IMR-90 (cell line): ENCODE results near the gene ACSL4. TPM values are rescaled to one million over a fixed set of nuclear protein-coding genes. Genes with fewer than 3 reads are reported as not detected.
A peak's percentile ranks its signal among the peaks of the same experiment; 100 is the strongest.

Experiments
- ATAC-seq: fragments of 200-7000 bp; cut with Tn5 transposase; 2 replicates; pipeline ENCODE4 v1.9.1; 2020; ENCODE audit warnings: low read depth, mild to moderate bottlenecking, moderate library complexity
- BruUV-seq: library from RNA; stranded (reverse); fragments of 400-500 nt; replicated peaks from 2 replicates; lab custom pipeline; 2021; lab: Mats Ljungman, UMichigan
- CTCF ChIA-PET: fragments of 300-600 bp; formaldehyde crosslinking; extraction: SDS; loops from one replicate; lab custom pipeline; 2021; ENCODE audit warnings: antibody characterized with exemption; lab: Yijun Ruan, JAX
- POLR2A ChIA-PET: fragments of 300-600 bp; sonication (Branson Sonifier 250); formaldehyde crosslinking; loops from one replicate; lab custom pipeline; 2022; ENCODE audit warnings: antibody characterized with exemption; ENCODE audit not compliant: unreplicated experiment; lab: Charles Lee
- DNase-seq: peaks from one replicate; pipeline ENCODE4 v3.0.0; 2013
- H2AFZ ChIP-seq: replicated peaks from 2 replicates; pipeline ENCODE3; 2013; ENCODE audit warnings: low read length, mild to moderate bottlenecking; ENCODE audit not compliant: poor library complexity
- H2AK5ac ChIP-seq: 2 replicates; pipeline ENCODE4 v1.6.1; 2013; ENCODE audit warnings: low read depth, low read length, inconsistent platforms
- H2AK9ac ChIP-seq: replicated peaks from 2 replicates; pipeline ENCODE3; 2013; ENCODE audit warnings: mild to moderate bottlenecking, low read depth, low read length, moderate library complexity; ENCODE audit not compliant: poor library complexity
- H2BK120ac ChIP-seq: 2 replicates; pipeline ENCODE4 v1.6.1; 2013; ENCODE audit warnings: low read depth, low read length, inconsistent platforms
- H2BK15ac ChIP-seq: 3 replicates; pipeline ENCODE4 v1.6.1; 2013; ENCODE audit warnings: low read depth, low read length, inconsistent platforms
- H2BK20ac ChIP-seq: 2 replicates; pipeline ENCODE4 v1.6.1; 2013; ENCODE audit warnings: low read depth, mild to moderate bottlenecking, inconsistent platforms, low read length, moderate library complexity
- H2BK5ac ChIP-seq: 2 replicates; pipeline ENCODE4 v1.6.1; 2013; ENCODE audit warnings: mild to moderate bottlenecking, low read depth, low read length, inconsistent platforms; ENCODE audit not compliant: poor library complexity, severe bottlenecking
- H3K14ac ChIP-seq: replicated peaks from 2 replicates; pipeline ENCODE4 v1.6.1; 2013; ENCODE audit warnings: low read depth, low read length, inconsistent platforms
- H3K18ac ChIP-seq: 2 replicates; pipeline ENCODE4 v1.6.1; 2013; ENCODE audit warnings: low read depth, low read length, control low read depth
- H3K23ac ChIP-seq: 2 replicates; pipeline ENCODE4 v1.6.1; 2013; ENCODE audit warnings: low read depth, low read length, inconsistent platforms
- H3K27ac ChIP-seq: 2 replicates; pipeline ENCODE4 v1.5.1; 2013; ENCODE audit warnings: mild to moderate bottlenecking, control low read depth, low read length; ENCODE audit not compliant: insufficient read depth
- H3K27me3 ChIP-seq: 2 replicates; pipeline ENCODE4 v1.6.1; 2013; ENCODE audit warnings: low read length; ENCODE audit not compliant: control insufficient read depth, insufficient read depth
- H3K36me3 ChIP-seq: 2 replicates; pipeline ENCODE4 v1.6.1; 2013; ENCODE audit warnings: low read length, mixed read lengths; ENCODE audit not compliant: control insufficient read depth, insufficient read depth
- H3K4ac ChIP-seq: 2 replicates; pipeline ENCODE4 v1.6.1; 2013; ENCODE audit warnings: low read depth, low read length, inconsistent platforms
- H3K4me1 ChIP-seq: 2 replicates; pipeline ENCODE4 v1.6.1; 2013; ENCODE audit warnings: low read length, mixed read lengths; ENCODE audit not compliant: control insufficient read depth, insufficient read depth
- H3K4me2 ChIP-seq: 2 replicates; pipeline ENCODE4 v1.6.1; 2013; ENCODE audit warnings: low read depth, mild to moderate bottlenecking, control low read depth, low read length, moderate library complexity
- H3K4me3 ChIP-seq: 2 replicates; pipeline ENCODE4 v1.5.1; 2013; ENCODE audit warnings: low read depth, mild to moderate bottlenecking, control low read depth, low read length, moderate library complexity; ENCODE audit not compliant: insufficient read depth
- H3K56ac ChIP-seq: 2 replicates; pipeline ENCODE4 v1.6.1; 2013; ENCODE audit warnings: low read length, inconsistent platforms; ENCODE audit not compliant: insufficient read depth; ENCODE audit errors: extremely low read depth
- H3K79me1 ChIP-seq, 2 experiments: 2 replicates each; pipeline ENCODE4 v1.6.1; 2013; ENCODE audit warnings: low read length in 2 of 2, inconsistent platforms in 1 of 2, low read depth in 1 of 2
- H3K9ac ChIP-seq: 2 replicates; pipeline ENCODE4 v1.6.1; 2013; ENCODE audit warnings: low read depth, low read length, control low read depth
- H3K9me1 ChIP-seq: 2 replicates; pipeline ENCODE4 v1.6.1; 2013; ENCODE audit warnings: low read length, inconsistent platforms; ENCODE audit not compliant: insufficient read depth
- H3K9me3 ChIP-seq: 2 replicates; pipeline ENCODE4 v1.6.1; 2013; ENCODE audit warnings: low read length; ENCODE audit not compliant: control insufficient read depth, insufficient read depth
- H4K20me1 ChIP-seq: 2 replicates; pipeline ENCODE4 v1.6.1; 2013; ENCODE audit warnings: low read length, inconsistent platforms; ENCODE audit not compliant: insufficient read depth
- H4K5ac ChIP-seq: 2 replicates; pipeline ENCODE4 v1.6.1; 2013; ENCODE audit warnings: mild to moderate bottlenecking, low read depth, low read length, control low read depth
- H4K8ac ChIP-seq, 2 experiments: 2 replicates each; pipeline ENCODE4 v1.6.1; 2013; ENCODE audit warnings: low read depth in 2 of 2, low read length in 2 of 2, control low read depth in 1 of 2, inconsistent platforms in 1 of 2
- H4K91ac ChIP-seq: 2 replicates; pipeline ENCODE4 v1.6.1; 2013; ENCODE audit warnings: low read depth, low read length, inconsistent platforms; ENCODE audit not compliant: insufficient read depth
- MAFK ChIP-seq: IDR thresholded peaks from 2 replicates; pipeline ENCODE4 v1.6.1; 2012; ENCODE audit warnings: low read depth, low read length, improper control_type of control experiment
- NFE2L2 ChIP-seq: fragments of 150-350 bp; IDR thresholded peaks from 2 replicates; pipeline ENCODE4 v1.6.1; 2016; ENCODE audit warnings: low read depth, mild to moderate bottlenecking, low read length
- WGBS, 2 experiments: methylation state at CpG; one replicate each; pipeline versions ENCODE4 v1.1.5 to v1.1.7; 2013; ENCODE audit warnings: missing lambda C conversion rate in 2 of 2; ENCODE audit not compliant: insufficient read length in 1 of 2; ENCODE audit errors: extremely low coverage in 2 of 2; 5-methylcytosine and 5-hydroxymethylcytosine counted together
- dilution Hi-C: fragments of 300-500 bp; cut with HindIII; formaldehyde crosslinking; loops from one replicate; pipeline ENCODE4 v1.14.3; 2018; ENCODE audit warnings: low sequenced_read_pairs; ENCODE audit not compliant: unreplicated experiment
- in situ Hi-C: fragments of 300-500 bp; cut with MboI; formaldehyde crosslinking; loops from 3 replicates; pipeline ENCODE4 v1.14.3; 2019; ENCODE audit warnings: low sequenced_read_pairs, inconsistent platforms, mixed read lengths
- intact Hi-C: fragments of 100-400 bp; cut with micrococcal nuclease; formaldehyde crosslinking; loops from 2 replicates; pipeline ENCODE4 v1.10.0; 2022
- polyA plus RNA-seq, 3 experiments: library from polyadenylated mRNA; depleted of rRNA; stranded (reverse); fragments of >200 nt; gene quantifications; 2 replicates each; pipeline ENCODE4 v1.2.3, GENCODE V29; 2012; ENCODE audit warnings: low replicate concordance in 1 of 3
- total RNA-seq: library from RNA; depleted of rRNA; stranded (reverse); fragments of >200 nt; gene quantifications from 2 replicates; pipeline ENCODE4 v1.2.3, GENCODE V29; 2012

Gene ACSL4
- total and polyA plus RNA-seq, 2 of the 4 experiments (the other 2 are of a cell fraction): 29.6 to 59.7 TPM

DNA sequence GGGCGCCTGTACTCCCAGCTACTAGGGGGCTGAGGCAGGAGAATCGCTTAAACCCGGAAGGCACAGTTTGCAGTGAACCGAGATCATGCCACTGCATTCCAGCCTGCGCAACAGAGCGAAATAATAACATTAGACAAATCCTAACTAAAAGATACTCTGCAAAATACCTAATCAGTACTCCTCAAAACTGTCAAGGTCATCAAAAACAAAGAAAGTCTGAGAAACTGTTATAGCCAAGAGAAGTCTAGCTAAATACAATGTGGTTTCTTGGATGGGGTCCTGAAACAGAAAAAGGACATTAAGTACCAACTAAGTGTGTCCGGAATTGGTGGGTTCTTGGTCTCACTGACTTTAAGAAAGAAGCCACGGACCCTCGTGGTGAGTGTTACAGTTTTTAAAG lies 14.6 kb upstream of the ACSL4 start:
- H3K56ac ChIP-seq: no peak overlapping the region
- dilution Hi-C loops (no loop called here), in situ Hi-C loops (no loop called here), intact Hi-C loops (no loop called here)
- H2AK9ac ChIP-seq: no peak overlapping the region
- H3K23ac ChIP-seq: no peak overlapping the region
- BruUV-seq: no TSS peak
- no peaks in the 10 kb centered on the region for H3K9me3 ChIP-seq
- H3K9me1 ChIP-seq: no peaks in the 10 kb centered on the region
- H3K18ac ChIP-seq: no peak overlapping the region
- H4K5ac ChIP-seq: no peak overlapping the region
- no peak overlapping the region for H4K91ac ChIP-seq
- no peaks in the 10 kb centered on the region for H4K20me1 ChIP-seq
- H3K14ac ChIP-seq: no peak overlapping the region
- peaks cover 2% of the 10 kb centered on the region; the same call in 1 of the 2 replicates for H3K27me3 ChIP-seq
- no peak overlapping the region for H3K4me3 ChIP-seq
- no peaks in the 10 kb centered on the region for H3K36me3 ChIP-seq
- POLR2A ChIA-PET: no interaction called here
- ATAC-seq: no peak
- no peaks in the 10 kb centered on the region for H3K4me1 ChIP-seq
- no peak overlapping the region for H2BK120ac ChIP-seq
- H2AK5ac ChIP-seq: no peak overlapping the region
- no peak overlapping the region for H4K8ac ChIP-seq
- no peak overlapping the region for H3K9ac ChIP-seq
- DNase-seq: no peak
- no peak overlapping the region for H2BK5ac ChIP-seq
- no peak overlapping the region for H2BK15ac ChIP-seq
- TF ChIP-seq MAFK (peak; percentile 61; the same call in 1 of the 2 replicates), NFE2L2 (no peak)
- CTCF ChIA-PET: no interaction called here
- 87% methylated on average over 3 of the region's 9 CpGs; no CpG with 5 or more reads in 1 of the 2 experiments for WGBS, 2 experiments
- H3K79me1 ChIP-seq: no peaks in the 10 kb centered on the region
- no peak overlapping the region for H2AFZ ChIP-seq
- H3K4me2 ChIP-seq: no peak overlapping the region
- H3K4ac ChIP-seq: no peak overlapping the region
- no peak overlapping the region for H3K27ac ChIP-seq
- no peak overlapping the region for H2BK20ac ChIP-seq
